ENCODE data around the gene HIRIP3.

DNA sequence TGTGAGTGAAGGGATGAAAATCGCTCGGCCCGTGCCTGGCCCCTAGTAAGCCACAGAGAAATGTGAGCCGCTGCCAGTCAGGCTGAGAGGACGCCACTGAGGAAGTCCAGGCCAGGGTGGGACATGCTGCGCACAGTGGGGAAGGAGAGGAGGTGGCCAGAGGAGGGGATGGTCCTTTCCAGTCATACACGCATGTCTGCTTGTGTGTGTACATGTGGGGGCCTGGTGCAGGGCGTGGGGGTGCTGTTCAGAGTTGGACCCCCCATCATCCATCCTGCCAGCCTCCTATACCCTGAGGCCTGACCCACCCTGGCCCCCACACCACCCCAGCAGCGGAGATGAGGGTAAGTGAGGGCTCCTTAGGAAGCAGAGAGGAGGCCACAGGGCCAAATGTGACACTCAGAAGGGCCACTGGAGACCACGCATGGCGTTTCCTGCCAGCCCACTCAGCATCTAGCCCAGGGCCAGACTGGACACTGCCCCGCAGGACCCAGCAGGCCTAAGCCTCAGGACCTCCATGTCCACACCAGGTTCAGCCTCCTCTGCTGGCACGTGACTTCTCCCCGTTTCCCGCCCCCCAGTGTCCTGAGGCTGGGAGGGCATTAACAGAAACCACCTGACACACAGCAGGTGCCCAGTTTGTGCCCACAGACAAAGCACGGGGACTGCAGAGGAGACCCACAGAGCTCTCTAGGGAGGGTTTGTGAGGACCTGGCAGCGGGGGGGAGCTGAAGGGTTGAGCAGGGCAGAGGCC, 8.4 kb upstream of the HIRIP3 start:
- no peak for TF ChIP-seq POLR2A (IDR thresholded peaks at IDR 0.05)
- TF ChIP-seq, protein P1, sequence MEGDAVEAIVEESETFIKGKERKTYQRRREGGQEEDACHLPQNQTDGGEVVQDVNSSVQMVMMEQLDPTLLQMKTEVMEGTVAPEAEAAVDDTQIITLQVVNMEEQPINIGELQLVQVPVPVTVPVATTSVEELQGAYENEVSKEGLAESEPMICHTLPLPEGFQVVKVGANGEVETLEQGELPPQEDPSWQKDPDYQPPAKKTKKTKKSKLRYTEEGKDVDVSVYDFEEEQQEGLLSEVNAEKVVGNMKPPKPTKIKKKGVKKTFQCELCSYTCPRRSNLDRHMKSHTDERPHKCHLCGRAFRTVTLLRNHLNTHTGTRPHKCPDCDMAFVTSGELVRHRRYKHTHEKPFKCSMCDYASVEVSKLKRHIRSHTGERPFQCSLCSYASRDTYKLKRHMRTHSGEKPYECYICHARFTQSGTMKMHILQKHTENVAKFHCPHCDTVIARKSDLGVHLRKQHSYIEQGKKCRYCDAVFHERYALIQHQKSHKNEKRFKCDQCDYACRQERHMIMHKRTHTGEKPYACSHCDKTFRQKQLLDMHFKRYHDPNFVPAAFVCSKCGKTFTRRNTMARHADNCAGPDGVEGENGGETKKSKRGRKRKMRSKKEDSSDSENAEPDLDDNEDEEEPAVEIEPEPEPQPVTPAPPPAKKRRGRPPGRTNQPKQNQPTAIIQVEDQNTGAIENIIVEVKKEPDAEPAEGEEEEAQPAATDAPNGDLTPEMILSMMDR (IDR thresholded peaks at IDR 0.05), result no peak

Measured in body of pancreas (tissue), 4 donors.